ENCODE data around the gene EYA2.

The EYA2 gene

GRCh38 chr20:47146686-47147085 is 252.0 kb downstream of the EYA2 start:
- DNase-seq (ENCODE audit: low read depth in 2 of 2) = peak; percentile 41 to 50
- TF ChIP-seq, protein P1, sequence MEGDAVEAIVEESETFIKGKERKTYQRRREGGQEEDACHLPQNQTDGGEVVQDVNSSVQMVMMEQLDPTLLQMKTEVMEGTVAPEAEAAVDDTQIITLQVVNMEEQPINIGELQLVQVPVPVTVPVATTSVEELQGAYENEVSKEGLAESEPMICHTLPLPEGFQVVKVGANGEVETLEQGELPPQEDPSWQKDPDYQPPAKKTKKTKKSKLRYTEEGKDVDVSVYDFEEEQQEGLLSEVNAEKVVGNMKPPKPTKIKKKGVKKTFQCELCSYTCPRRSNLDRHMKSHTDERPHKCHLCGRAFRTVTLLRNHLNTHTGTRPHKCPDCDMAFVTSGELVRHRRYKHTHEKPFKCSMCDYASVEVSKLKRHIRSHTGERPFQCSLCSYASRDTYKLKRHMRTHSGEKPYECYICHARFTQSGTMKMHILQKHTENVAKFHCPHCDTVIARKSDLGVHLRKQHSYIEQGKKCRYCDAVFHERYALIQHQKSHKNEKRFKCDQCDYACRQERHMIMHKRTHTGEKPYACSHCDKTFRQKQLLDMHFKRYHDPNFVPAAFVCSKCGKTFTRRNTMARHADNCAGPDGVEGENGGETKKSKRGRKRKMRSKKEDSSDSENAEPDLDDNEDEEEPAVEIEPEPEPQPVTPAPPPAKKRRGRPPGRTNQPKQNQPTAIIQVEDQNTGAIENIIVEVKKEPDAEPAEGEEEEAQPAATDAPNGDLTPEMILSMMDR (IDR thresholded peaks at IDR 0.05; ENCODE audit: low read depth, low read length) = no peak
- no peak overlapping the region for H3K4me3 ChIP-seq (replicated peaks in 1 of 2; ENCODE audit: low read depth in 2 of 2, low read length in 2 of 2)

GRCh38 chr20:47148059-47148458 is 253.4 kb downstream of the EYA2 start:
- TF ChIP-seq, protein P1 (IDR thresholded peaks at IDR 0.05; ENCODE audit: low read depth, low read length) = no peak
- no peak for DNase-seq (ENCODE audit: low read depth in 2 of 2)
- H3K4me3 ChIP-seq (replicated peaks in 1 of 2; ENCODE audit: low read depth in 2 of 2, low read length in 2 of 2) = no peak overlapping the region

DNA sequence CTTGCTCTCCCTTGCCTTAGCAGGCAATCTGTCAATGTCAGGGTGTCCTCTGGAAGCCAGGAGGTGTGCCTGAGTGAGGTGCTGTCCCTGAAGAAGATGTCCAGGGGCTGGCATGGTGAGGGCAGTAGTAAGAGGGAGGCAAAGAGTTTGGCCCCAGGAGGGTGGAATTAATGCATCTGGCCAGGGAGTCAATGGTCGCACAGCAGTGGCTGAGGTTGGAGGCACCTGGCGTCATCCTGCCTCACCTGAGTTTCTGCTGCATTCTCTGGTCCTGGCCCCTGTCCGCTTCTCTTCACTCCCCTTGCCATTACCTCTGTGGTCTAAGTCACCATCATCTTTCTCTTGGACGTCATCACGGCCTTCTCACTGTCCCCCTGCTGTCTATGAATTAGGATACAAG is 255.3 kb downstream of the EYA2 start:
- TF ChIP-seq, protein P1 (IDR thresholded peaks at IDR 0.05; ENCODE audit: low read depth, low read length) = no peak
- H3K4me3 ChIP-seq (replicated peaks in 1 of 2; ENCODE audit: low read depth in 2 of 2, low read length in 2 of 2) = no peak overlapping the region
- DNase-seq (ENCODE audit: low read depth in 2 of 2) = no peak

GRCh38 chr20:47150403-47151152 is 255.9 kb downstream of the EYA2 start:
- H3K4me3 ChIP-seq (replicated peaks in 1 of 2; ENCODE audit: low read depth in 2 of 2, low read length in 2 of 2) = no peak overlapping the region
- TF ChIP-seq, protein P1 (IDR thresholded peaks at IDR 0.05; ENCODE audit: low read depth, low read length) = peak; percentile 84
- DNase-seq (ENCODE audit: low read depth in 2 of 2) = peak; percentile 81 to 85

DNA sequence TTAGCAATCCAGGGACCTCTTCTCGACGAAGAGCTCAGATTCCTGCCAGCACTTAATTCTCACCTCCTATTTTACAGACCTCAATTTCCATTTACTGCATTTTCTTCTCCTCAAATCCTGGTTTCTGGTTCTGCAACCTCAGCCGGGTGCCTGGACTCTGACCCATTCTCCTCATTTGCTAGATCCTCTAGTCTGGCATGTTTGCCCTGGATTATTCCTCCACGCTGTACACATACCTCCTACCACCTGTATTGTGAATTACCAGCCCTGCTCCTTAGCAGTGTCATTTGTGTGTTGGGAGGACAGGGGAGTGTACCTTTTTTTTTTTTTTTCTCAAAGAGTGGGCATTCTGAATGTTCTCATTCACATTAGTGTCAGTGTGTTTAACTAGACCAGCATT is 257.4 kb downstream of the EYA2 start:
- TF ChIP-seq, protein P1 (IDR thresholded peaks at IDR 0.05; ENCODE audit: low read depth, low read length) = no peak
- no peak for DNase-seq (ENCODE audit: low read depth in 2 of 2)

DNA sequence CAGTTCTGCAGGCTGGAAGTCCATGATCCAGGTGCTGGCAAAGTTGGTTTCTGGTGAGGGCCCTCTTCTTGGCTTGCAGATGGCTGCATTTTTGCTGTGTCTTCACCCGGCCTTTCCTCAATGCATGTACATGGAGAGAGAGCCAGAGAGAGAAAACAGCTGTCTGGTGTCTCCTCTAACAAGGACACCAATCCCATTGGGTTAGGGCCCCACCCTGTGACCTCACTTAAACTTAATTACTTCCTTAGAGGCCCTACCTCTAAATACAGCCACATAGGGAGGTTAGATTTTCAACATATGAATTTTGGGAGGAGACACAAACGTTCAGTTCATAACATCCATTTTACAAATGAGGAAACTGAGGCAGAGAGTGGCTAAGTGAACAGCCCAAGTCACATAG is 259.4 kb downstream of the EYA2 start:
- TF ChIP-seq, protein P1 (IDR thresholded peaks at IDR 0.05; ENCODE audit: low read depth, low read length) = no peak
- H3K4me3 ChIP-seq (replicated peaks in 1 of 2; ENCODE audit: low read depth in 2 of 2, low read length in 2 of 2) = no peak overlapping the region
- DNase-seq (ENCODE audit: low read depth in 2 of 2) = no peak

More for the DNA sequence above, 257.4 kb downstream of the EYA2 start:
- H3K4me3 ChIP-seq (replicated peaks in 1 of 2; ENCODE audit: low read depth in 2 of 2, low read length in 2 of 2) = no peak overlapping the region
